Muscle of back (tissue), 11 donors: ENCODE data around the gene CMTM8. TPM values are rescaled to one million over a fixed set of nuclear protein-coding genes. Genes with fewer than 3 reads are reported as not detected.

ENCODE experiments used
- DNase-seq, 3 donors: peaks; one replicate each; pipeline versions ENCODE4 v3.0.0 to v3.0.0-alpha.2; 2013
- polyA plus RNA-seq, 10 donors: library from polyadenylated mRNA; unstranded; fragments of 120-200 nt; gene quantifications; one replicate each; pipeline ENCODE4 v1.2.1, GENCODE V29; 2013; ENCODE audit not compliant: insufficient read length in 10 of 10

Gene CMTM8
- polyA plus RNA-seq, 10 donors, result 1.3 to 3.7 (median 2.5) TPM

GRCh38 chr3:32406486-32407408, 168.3 kb downstream of the CMTM8 start:
- no peak for DNase-seq

DNA sequence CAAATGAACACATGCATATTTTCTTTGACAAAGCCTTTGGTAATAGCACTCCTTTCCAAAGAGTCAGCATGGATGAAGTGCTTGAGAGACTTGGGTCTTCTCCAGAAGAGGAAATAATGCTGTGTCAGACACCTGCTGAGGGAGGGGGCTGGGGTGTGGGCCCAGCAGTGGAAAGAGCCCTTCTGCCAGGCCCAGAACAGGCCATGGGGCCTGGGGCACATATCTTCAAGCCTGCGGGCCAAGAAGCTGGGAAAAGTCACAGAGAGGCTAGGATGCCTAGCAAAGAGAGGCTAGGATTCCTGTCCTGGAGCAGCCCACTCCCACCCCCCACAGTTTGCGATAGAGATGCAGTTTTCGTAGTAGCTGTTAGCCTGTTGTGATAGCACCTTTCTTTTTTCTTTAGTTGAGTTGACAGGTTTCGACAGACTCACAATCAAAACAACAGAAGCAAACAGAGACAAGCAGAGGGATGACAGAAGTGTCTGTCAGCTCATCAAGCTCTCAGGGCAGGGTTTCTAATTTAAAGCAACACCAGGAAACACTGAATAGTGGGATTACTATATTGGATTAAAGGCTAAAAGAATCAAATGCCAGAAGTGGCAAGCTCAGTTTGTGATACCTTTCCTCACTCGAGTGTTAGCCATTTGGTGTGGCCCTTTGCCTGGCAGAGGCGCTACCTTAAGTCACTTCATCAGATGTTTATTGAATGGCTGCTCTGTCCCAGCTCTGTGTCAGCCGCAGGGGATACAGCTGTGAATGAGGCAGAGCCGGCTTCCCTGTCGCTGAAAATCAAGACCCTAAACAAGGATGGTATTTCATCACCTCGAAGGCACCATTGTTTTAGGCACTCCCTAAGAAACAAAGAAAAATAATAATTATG, 172.1 kb downstream of the CMTM8 start:
- no peak for DNase-seq

DNA sequence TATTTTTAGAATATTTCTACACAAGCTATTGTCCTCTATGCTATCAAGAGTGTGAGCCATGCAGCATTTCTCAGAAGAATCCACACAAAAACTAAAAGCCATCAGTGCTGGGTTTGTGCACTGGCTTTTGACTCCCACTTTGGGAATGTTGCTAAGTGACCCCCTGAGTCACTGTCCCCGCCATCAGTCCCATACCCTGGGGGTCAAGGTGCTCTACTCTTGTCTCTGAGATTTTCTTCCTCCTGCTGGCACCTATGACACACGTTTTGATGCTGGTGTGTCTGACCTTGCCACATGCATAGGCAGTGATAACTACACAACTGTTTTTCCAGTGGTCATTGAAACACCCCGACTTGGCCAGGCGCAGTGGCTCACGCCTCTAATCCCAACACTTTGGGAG, 173.0 kb downstream of the CMTM8 start:
- no peak for DNase-seq

DNA sequence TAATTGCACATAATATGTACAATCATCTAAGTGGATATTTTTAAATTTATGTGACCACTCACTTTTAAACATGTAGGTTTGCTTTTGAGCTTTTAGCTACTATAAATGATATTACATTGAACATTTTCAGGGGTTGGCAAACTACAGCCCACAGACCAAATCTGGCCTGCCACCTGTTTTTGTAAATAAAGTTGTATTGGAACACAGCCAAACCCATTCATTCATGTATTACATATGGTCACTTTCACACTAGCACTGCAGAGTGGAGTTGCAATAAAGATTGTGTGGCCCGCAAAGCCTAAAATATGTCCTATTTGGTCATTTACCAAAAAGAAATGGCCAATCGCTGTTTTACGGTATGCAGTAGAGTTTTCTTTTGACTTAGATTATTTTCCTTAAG, 174.4 kb downstream of the CMTM8 start:
- DNase-seq, result no peak

DNA sequence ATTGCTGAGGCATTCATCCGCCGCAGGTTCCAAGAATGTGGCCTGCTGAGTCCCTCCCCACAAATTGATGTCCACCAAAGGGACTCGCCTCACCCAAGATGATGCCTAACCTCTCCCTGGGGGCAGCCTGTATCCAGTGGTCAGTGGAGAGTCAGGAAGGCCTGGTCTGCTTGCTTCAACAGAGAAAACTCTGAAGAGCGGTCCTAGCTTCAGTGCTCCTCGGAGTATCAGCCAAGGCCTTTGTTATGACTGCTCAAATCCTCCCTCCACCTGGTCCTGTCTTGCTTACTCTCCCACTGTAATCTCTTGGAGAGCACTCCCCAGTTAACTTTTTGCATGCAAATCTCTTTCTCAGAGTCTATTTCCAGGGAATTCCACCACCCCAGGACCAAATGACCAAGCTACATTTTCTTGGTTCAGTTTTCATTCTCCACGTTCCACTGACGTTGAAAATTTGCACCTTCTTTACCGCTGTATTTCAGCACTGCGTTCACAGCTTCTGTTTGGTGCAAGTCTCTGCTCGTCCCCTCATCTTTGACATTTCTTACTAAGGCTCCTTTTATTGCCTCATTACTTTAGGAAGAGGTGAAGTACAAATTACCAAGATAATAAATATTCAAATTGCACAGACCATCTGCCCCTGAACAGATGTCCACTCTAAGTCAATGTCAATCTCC, 175.5 kb downstream of the CMTM8 start:
- DNase-seq, result no peak

GRCh38 chr3:32414522-32415202, 176.2 kb downstream of the CMTM8 start:
- DNase-seq, result no peak

- DNase-seq, result no peak
These were observed 181.3 kb downstream of the CMTM8 start for GRCh38 chr3:32419742-32420125.

Other genes starting within 250 kb of the CMTM8 start
- 10 to 100 TPM; 24.9 to 48.8 (median 39.9) TPM for gene GPD1L, start 132.1 kb upstream of the CMTM8 start, polyA plus RNA-seq
- 10 to 100 TPM; 14.3 to 25.4 (median 16.8) TPM for gene CMTM7, start 153.2 kb downstream of the CMTM8 start, polyA plus RNA-seq